ENCODE results near the gene LMCD1.

- TF ChIP-seq CTCF (conservative IDR thresholded peaks at IDR 0.05; ENCODE audit: low read length) (no peak), EZH2phosphoT487 (IDR thresholded peaks at IDR 0.05; ENCODE audit: borderline replicate concordance) (no peak)
Measured at GRCh38 chr3:8472549-8472948, 29.1 kb upstream of the LMCD1 start.

Measured in Loucy (cell line).